Measurements from ENCODE around the gene TTC24.

GRCh38 chr1:156584813-156585212 is 5.3 kb downstream of the TTC24 start:
- TF ChIP-seq CTCF (conservative IDR thresholded peaks at IDR 0.05) (no peak), ZFX (IDR thresholded peaks at IDR 0.05) (no peak)
